KMS-11 (cell line): ENCODE measurements around the gene ITGA8.
A peak's percentile ranks its signal among the peaks of the same experiment; 100 is the strongest.

Source experiments
- H2AFZ ChIP-seq: fragments of 200-600 bp; sonication (generic); 2 replicates; pipeline ENCODE4 v1.6.1; 2016; ENCODE audit warnings: antibody characterized with exemption, mixed run types, low read depth
- H3K27ac ChIP-seq: fragments of 200-600 bp; sonication (generic); 2 replicates; pipeline ENCODE4 v1.6.1; 2016; ENCODE audit warnings: mild to moderate bottlenecking, mixed run types
- H3K27me3 ChIP-seq: fragments of 200-600 bp; sonication (generic); 2 replicates; pipeline ENCODE4 v1.6.1; 2017; ENCODE audit warnings: mild to moderate bottlenecking, low read depth, mixed run types, moderate library complexity; ENCODE audit not compliant: insufficient read depth
- H3K36me3 ChIP-seq: fragments of 200-600 bp; sonication (generic); 2 replicates; pipeline ENCODE4 v1.6.1; 2017; ENCODE audit warnings: mild to moderate bottlenecking, mixed run types; ENCODE audit not compliant: insufficient read depth
- H3K4me1 ChIP-seq: fragments of 200-600 bp; sonication (generic); 2 replicates; pipeline ENCODE4 v1.6.1; 2016; ENCODE audit warnings: mild to moderate bottlenecking, low read depth, mixed run types; ENCODE audit not compliant: poor library complexity, severe bottlenecking
- H3K4me2 ChIP-seq: fragments of 200-600 bp; sonication (generic); 2 replicates; pipeline ENCODE4 v1.7.0; 2016; ENCODE audit warnings: mild to moderate bottlenecking, mixed run types
- H3K4me3 ChIP-seq: fragments of 200-600 bp; sonication (generic); IDR thresholded peaks from 2 replicates; pipeline ENCODE4 v1.6.1; 2017; ENCODE audit warnings: low read depth, low read length, mixed read lengths; ENCODE audit not compliant: insufficient read depth
- H3K79me2 ChIP-seq: fragments of 200-600 bp; sonication (generic); 2 replicates; pipeline ENCODE4 v1.6.1; 2016; ENCODE audit warnings: low read depth, mixed run types; ENCODE audit not compliant: insufficient read depth
- H3K9ac ChIP-seq: fragments of 200-600 bp; sonication (generic); 2 replicates; pipeline ENCODE4 v1.6.1; 2016; ENCODE audit warnings: mild to moderate bottlenecking, mixed run types
- H4K20me1 ChIP-seq: fragments of 200-600 bp; sonication (generic); 2 replicates; pipeline ENCODE4 v1.6.1; 2016; ENCODE audit warnings: mild to moderate bottlenecking, mixed run types; ENCODE audit not compliant: insufficient read depth
- CTCF ChIP-seq: fragments of 200-600 bp; sonication (generic); conservative IDR thresholded peaks from 2 replicates; pipeline ENCODE4 v1.6.1; 2017; ENCODE audit warnings: low read depth, mild to moderate bottlenecking, antibody characterized with exemption, low read length, moderate library complexity, mixed read lengths

ITGA8 gene

GRCh38 chr10:15725603-15726002, 5.9 kb upstream of the ITGA8 start:
- Histone ChIP-seq H3K4me2 (no peak overlapping the region), H3K36me3 (no peaks in the 10 kb centered on the region), H4K20me1 (no peaks in the 10 kb centered on the region), H2AFZ (no peak overlapping the region), H3K4me1 (peaks cover 6% of the 10 kb centered on the region), H3K9ac (no peak overlapping the region), H3K27ac (no peak overlapping the region), H3K27me3 (no peaks in the 10 kb centered on the region), H3K4me3 (no peak overlapping the region), H3K79me2 (no peaks in the 10 kb centered on the region)
- TF ChIP-seq CTCF = peak; percentile 56; the same call in 1 of the 2 replicates

- H3K36me3 ChIP-seq = no peaks in the 10 kb centered on the region
- no peaks in the 10 kb centered on the region for H3K79me2 ChIP-seq
- H3K27me3 ChIP-seq = no peaks in the 10 kb centered on the region
- H3K4me3 ChIP-seq = no peak overlapping the region
- no peak overlapping the region for H2AFZ ChIP-seq
- peaks cover 8% of the 10 kb centered on the region for H3K4me1 ChIP-seq
- H3K9ac ChIP-seq = no peak overlapping the region
- no peak overlapping the region for H3K4me2 ChIP-seq
- no peaks in the 10 kb centered on the region for H4K20me1 ChIP-seq
- no peak for TF ChIP-seq CTCF
- no peak overlapping the region for H3K27ac ChIP-seq
Observed at GRCh38 chr10:15724683-15725082, 5.0 kb upstream of the ITGA8 start.

GRCh38 chr10:15723803-15724202, 4.1 kb upstream of the ITGA8 start:
- Histone ChIP-seq H3K4me2 (no peak overlapping the region), H4K20me1 (no peaks in the 10 kb centered on the region), H3K4me3 (no peak overlapping the region), H3K27me3 (peaks cover 7% of the 10 kb centered on the region; the same call in 1 of the 2 replicates), H3K4me1 (peaks cover 8% of the 10 kb centered on the region), H3K9ac (no peak overlapping the region), H2AFZ (no peak overlapping the region), H3K36me3 (no peaks in the 10 kb centered on the region), H3K79me2 (no peaks in the 10 kb centered on the region), H3K27ac (no peak overlapping the region)
- TF ChIP-seq CTCF = no peak

GRCh38 chr10:15720635-15721287, 1.0 kb upstream of the ITGA8 start:
- no peaks in the 10 kb centered on the region for H3K79me2 ChIP-seq
- no peak overlapping the region for H3K4me2 ChIP-seq
- H3K36me3 ChIP-seq = no peaks in the 10 kb centered on the region
- no peak overlapping the region for H3K9ac ChIP-seq
- TF ChIP-seq CTCF = no peak
- no peaks in the 10 kb centered on the region for H4K20me1 ChIP-seq
- no peak overlapping the region for H3K4me3 ChIP-seq
- H3K4me1 ChIP-seq = peaks cover 8% of the 10 kb centered on the region
- peaks cover 9% of the 10 kb centered on the region; the same call in 1 of the 2 replicates for H3K27me3 ChIP-seq
- no peak overlapping the region for H3K27ac ChIP-seq
- H2AFZ ChIP-seq = no peak overlapping the region
